Mucosa of stomach (tissue), 1 donor: ENCODE measurements around the gene FRMD4A.
"Not testable (repeated sequence)": the region's sequence is repeated elsewhere in the genome, so short reads cannot be mapped to it uniquely, and the experiment has no call there.

Experiments
- H3K27me3 ChIP-seq: one replicate; pipeline ENCODE4 v1.7.0; 2013; ENCODE audit warnings: mild to moderate bottlenecking, low read length; ENCODE audit not compliant: control insufficient read depth, insufficient read depth
- H3K36me3 ChIP-seq: one replicate; pipeline ENCODE4 v1.7.0; 2013; ENCODE audit warnings: low read length; ENCODE audit not compliant: control insufficient read depth, insufficient read depth
- H3K4me1 ChIP-seq: one replicate; pipeline ENCODE4 v1.7.0; 2013; ENCODE audit warnings: mild to moderate bottlenecking, low read length; ENCODE audit not compliant: control insufficient read depth, insufficient read depth
- H3K4me3 ChIP-seq: one replicate; pipeline ENCODE4 v1.7.0; 2013; ENCODE audit warnings: low read length
- H3K9ac ChIP-seq: one replicate; pipeline ENCODE4 v1.7.0; 2013; ENCODE audit warnings: mild to moderate bottlenecking, low read length, moderate library complexity
- H3K9me3 ChIP-seq: one replicate; pipeline ENCODE4 v1.7.0; 2013; ENCODE audit warnings: mild to moderate bottlenecking, low read length, moderate library complexity; ENCODE audit not compliant: control insufficient read depth
- donor health status: Pancreatic carcinoma.

Gene FRMD4A

GRCh38 chr10:14146025-14146424 lies 184.7 kb downstream of the FRMD4A start:
- no peaks in the 10 kb centered on the region for H3K9me3 ChIP-seq
- no peaks in the 10 kb centered on the region for H3K36me3 ChIP-seq
- H3K4me1 ChIP-seq, result no peaks in the 10 kb centered on the region
- no peak overlapping the region for H3K9ac ChIP-seq
- no peaks in the 10 kb centered on the region for H3K27me3 ChIP-seq
- no peak overlapping the region for H3K4me3 ChIP-seq

GRCh38 chr10:14144451-14144850 lies 186.3 kb downstream of the FRMD4A start:
- no peak overlapping the region for H3K4me3 ChIP-seq
- no peak overlapping the region for H3K9ac ChIP-seq
- H3K9me3 ChIP-seq, result no peaks in the 10 kb centered on the region
- H3K4me1 ChIP-seq, result no peaks in the 10 kb centered on the region
- no peaks in the 10 kb centered on the region for H3K27me3 ChIP-seq
- no peaks in the 10 kb centered on the region for H3K36me3 ChIP-seq

DNA sequence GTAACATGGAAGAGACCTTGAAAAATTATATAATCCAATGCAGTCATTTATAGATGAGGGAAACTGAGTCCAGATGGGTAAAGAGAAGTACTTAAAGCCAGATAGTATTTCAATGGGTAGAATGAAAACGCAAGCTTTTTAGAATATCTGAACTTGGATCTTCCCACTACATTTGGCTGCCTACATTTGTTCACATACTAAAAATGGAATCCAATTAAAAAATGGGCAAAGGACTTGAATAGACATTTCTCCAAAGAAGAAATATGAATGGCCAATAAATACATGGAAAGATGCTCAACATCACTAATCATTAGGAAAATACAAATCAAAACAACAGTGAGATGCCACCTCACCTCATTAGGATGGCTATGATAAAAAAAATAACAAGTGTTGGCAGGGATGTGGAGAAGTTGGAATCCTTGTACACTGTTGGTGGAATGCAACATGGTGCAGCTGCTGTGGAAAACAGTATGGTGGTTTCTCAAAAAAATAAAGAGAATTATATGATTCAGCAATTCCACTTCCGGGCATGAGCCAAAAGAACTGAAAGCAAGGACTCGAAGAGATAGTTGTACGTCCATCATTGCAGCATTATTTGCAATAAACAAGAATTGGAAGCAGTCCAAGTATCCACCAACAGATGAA lies 188.0 kb downstream of the FRMD4A start:
- Histone ChIP-seq H3K36me3 (no peaks in the 10 kb centered on the region), H3K9ac (no peak overlapping the region), H3K4me3 (no peak overlapping the region), H3K4me1 (no peaks in the 10 kb centered on the region), H3K27me3 (no peaks in the 10 kb centered on the region), H3K9me3 (no peaks in the 10 kb centered on the region)

GRCh38 chr10:14141283-14141682 lies 189.4 kb downstream of the FRMD4A start:
- no peak overlapping the region for H3K9ac ChIP-seq
- no peaks in the 10 kb centered on the region for H3K36me3 ChIP-seq
- no peaks in the 10 kb centered on the region for H3K4me1 ChIP-seq
- no peaks in the 10 kb centered on the region for H3K9me3 ChIP-seq
- H3K27me3 ChIP-seq, result no peaks in the 10 kb centered on the region
- H3K4me3 ChIP-seq, result no peak overlapping the region

- Histone ChIP-seq H3K9me3 (no peaks in the 10 kb centered on the region), H3K4me3 (no peak overlapping the region), H3K27me3 (no peaks in the 10 kb centered on the region), H3K4me1 (no peaks in the 10 kb centered on the region), H3K36me3 (no peaks in the 10 kb centered on the region), H3K9ac (no peak overlapping the region)
These were observed 193.3 kb downstream of the FRMD4A start for GRCh38 chr10:14137391-14137790.

- H3K4me1 ChIP-seq, H3K9me3 ChIP-seq, H3K4me3 ChIP-seq, H3K27me3 ChIP-seq, H3K9ac ChIP-seq, H3K36me3 ChIP-seq: not testable (repeated sequence)
These were observed 195.5 kb downstream of the FRMD4A start for GRCh38 chr10:14135196-14135595.

- Histone ChIP-seq H3K9ac (no peak overlapping the region), H3K9me3 (no peaks in the 10 kb centered on the region)
These were observed 196.4 kb downstream of the FRMD4A start for GRCh38 chr10:14134275-14134674.

GRCh38 chr10:14131261-14131960 lies 199.3 kb downstream of the FRMD4A start:
- H3K4me1 ChIP-seq, result no peaks in the 10 kb centered on the region
- no peak overlapping the region for H3K4me3 ChIP-seq
- no peaks in the 10 kb centered on the region for H3K27me3 ChIP-seq
- H3K36me3 ChIP-seq, result no peaks in the 10 kb centered on the region
- no peaks in the 10 kb centered on the region for H3K9me3 ChIP-seq
- no peak overlapping the region for H3K9ac ChIP-seq

More at GRCh38 chr10:14134275-14134674, 196.4 kb downstream of the FRMD4A start:
- H3K36me3 ChIP-seq, result no peaks in the 10 kb centered on the region
- no peak overlapping the region for H3K4me3 ChIP-seq
- H3K4me1 ChIP-seq, result no peaks in the 10 kb centered on the region
- H3K27me3 ChIP-seq, result no peaks in the 10 kb centered on the region

DNA sequence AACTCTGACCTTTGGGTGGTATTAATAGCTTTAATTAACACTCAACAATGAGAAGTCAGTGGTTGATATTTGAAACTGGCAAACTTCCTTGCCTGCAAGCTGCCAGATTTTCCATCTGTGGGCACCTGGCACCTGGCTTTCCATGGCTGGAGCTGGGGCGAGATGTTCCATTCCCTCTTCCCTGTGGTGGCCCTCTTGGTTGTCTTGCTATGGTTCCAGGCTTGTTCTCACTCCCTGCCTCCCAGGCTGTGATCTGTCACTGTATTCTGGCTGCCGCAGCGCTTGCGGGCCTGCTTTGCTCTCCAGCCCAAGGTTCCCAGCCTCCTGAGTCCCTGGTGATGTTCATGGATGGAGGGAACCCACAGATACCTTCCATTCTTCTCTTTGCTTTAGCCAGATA lies 201.0 kb downstream of the FRMD4A start:
- H3K9ac ChIP-seq, result no peak overlapping the region
- no peaks in the 10 kb centered on the region for H3K27me3 ChIP-seq
- no peaks in the 10 kb centered on the region for H3K36me3 ChIP-seq
- no peak overlapping the region for H3K4me3 ChIP-seq
- H3K4me1 ChIP-seq, result no peaks in the 10 kb centered on the region
- no peaks in the 10 kb centered on the region for H3K9me3 ChIP-seq

GRCh38 chr10:14128519-14128918 lies 202.2 kb downstream of the FRMD4A start:
- Histone ChIP-seq H3K4me1 (no peaks in the 10 kb centered on the region), H3K36me3 (no peaks in the 10 kb centered on the region), H3K27me3 (no peaks in the 10 kb centered on the region), H3K4me3 (no peak overlapping the region), H3K9me3 (no peaks in the 10 kb centered on the region), H3K9ac (no peak overlapping the region)

- no peaks in the 10 kb centered on the region for H3K4me1 ChIP-seq
- H3K36me3 ChIP-seq, result no peaks in the 10 kb centered on the region
These were observed 203.9 kb downstream of the FRMD4A start for GRCh38 chr10:14126697-14127440.

GRCh38 chr10:14125564-14125963 lies 205.2 kb downstream of the FRMD4A start:
- Histone ChIP-seq H3K27me3 (no peaks in the 10 kb centered on the region), H3K4me3 (no peak overlapping the region), H3K9ac (no peak overlapping the region), H3K9me3 (no peaks in the 10 kb centered on the region), H3K36me3 (no peaks in the 10 kb centered on the region), H3K4me1 (no peaks in the 10 kb centered on the region)

More at GRCh38 chr10:14126697-14127440, 203.9 kb downstream of the FRMD4A start:
- Histone ChIP-seq H3K9me3 (no peaks in the 10 kb centered on the region), H3K4me3 (no peak overlapping the region), H3K9ac (no peak overlapping the region), H3K27me3 (no peaks in the 10 kb centered on the region)
